HepG2 (cell line): ENCODE data around the gene PRRT1. TPM values are rescaled to one million over a fixed set of nuclear protein-coding genes. Genes with fewer than 3 reads are reported as not detected.

Experiments
- ARID4A ChIP-seq: sonication (generic); formaldehyde crosslinking; IDR thresholded peaks from 2 replicates; pipeline ENCODE4 v1.5.0; 2020; ENCODE audit warnings: mild to moderate bottlenecking, missing genetic modification reagents, borderline replicate concordance
- BCLAF1 ChIP-seq: fragments of 450-650 bp; IDR thresholded peaks from 2 replicates; pipeline ENCODE4 v1.6.1; 2017; ENCODE audit warnings: mild to moderate bottlenecking
- CSRNP1 ChIP-seq: sonication (generic); formaldehyde crosslinking; IDR thresholded peaks from 2 replicates; pipeline ENCODE4 v1.8.1; 2023; ENCODE audit warnings: mild to moderate bottlenecking, missing genetic modification reagents
- EEA1 ChIP-seq: sonication (generic); formaldehyde crosslinking; IDR thresholded peaks from 2 replicates; pipeline ENCODE4 v1.5.1; 2020; ENCODE audit warnings: mild to moderate bottlenecking, missing genetic modification reagents, borderline replicate concordance
- HDAC6 ChIP-seq: fragments of 200-600 bp; sonication (generic); IDR thresholded peaks from 2 replicates; pipeline ENCODE4 v1.7.0; 2017; ENCODE audit warnings: mild to moderate bottlenecking, antibody characterized with exemption, low read length, low read depth
- HMGA1 ChIP-seq: sonication (generic); formaldehyde crosslinking; conservative IDR thresholded peaks from 2 replicates; pipeline ENCODE4 v1.4.0; 2020; ENCODE audit warnings: missing genetic modification reagents
- KMT2B ChIP-seq: IDR thresholded peaks from 2 replicates; pipeline ENCODE4 v1.6.1; 2016; ENCODE audit warnings: missing genetic modification reagents, missing compliant biosample characterization
- POGZ ChIP-seq: sonication (generic); formaldehyde crosslinking; IDR thresholded peaks from 2 replicates; pipeline ENCODE4 v1.4.0; 2020; ENCODE audit warnings: mild to moderate bottlenecking, missing genetic modification reagents
- POLR2AphosphoS5 ChIP-seq: IDR thresholded peaks from 2 replicates; pipeline ENCODE4 v1.6.1; 2012; ENCODE audit warnings: low read depth, low read length
- SIX4 ChIP-seq: sonication (generic); formaldehyde crosslinking; IDR thresholded peaks from 2 replicates; pipeline ENCODE4 v1.4.0; 2020; ENCODE audit warnings: missing genetic modification reagents
- SOX6 ChIP-seq, 2 experiments: fragments of 450-650 bp in 1 of 2; sonication (generic) in 1 of 2; formaldehyde crosslinking in 1 of 2; IDR thresholded peaks; 2 replicates each; pipeline versions ENCODE4 v1.4.0 to v1.6.1; 2017 to 2020; ENCODE audit warnings: antibody characterized with exemption in 1 of 2, mild to moderate bottlenecking in 1 of 2, missing genetic modification reagents in 1 of 2
- TCF7L2 ChIP-seq: IDR thresholded peaks from 2 replicates; pipeline ENCODE4 v1.6.1; 2011; ENCODE audit warnings: mild to moderate bottlenecking, low read depth, low read length, moderate library complexity
- ZMYM2 ChIP-seq: sonication (generic); formaldehyde crosslinking; IDR thresholded peaks from 2 replicates; pipeline ENCODE4 v1.8.0; 2022; ENCODE audit warnings: mild to moderate bottlenecking, missing genetic modification reagents
- ZMYM4 ChIP-seq: sonication (generic); formaldehyde crosslinking; IDR thresholded peaks from 2 replicates; pipeline ENCODE4 v1.8.1; 2023; ENCODE audit warnings: mild to moderate bottlenecking, missing genetic modification reagents
- ZNF496 ChIP-seq: sonication (generic); formaldehyde crosslinking; IDR thresholded peaks from 2 replicates; pipeline ENCODE4 v1.8.1; 2023; ENCODE audit warnings: mild to moderate bottlenecking, moderate library complexity, missing genetic modification reagents; ENCODE audit not compliant: insufficient replicate concordance
- ZNF574 ChIP-seq: sonication (generic); formaldehyde crosslinking; IDR thresholded peaks from 2 replicates; pipeline ENCODE4 v1.4.0; 2020; ENCODE audit warnings: missing genetic modification reagents
- polyA plus RNA-seq, 8 experiments: library from polyadenylated mRNA; depleted of rRNA in 3 of 8; stranded (reverse) in 7 of 8; unstranded in 1 of 8; fragments of >200 nt; fragmentation: Illumina TruSeq in 4 of 8; extraction: Trizol in 4 of 8; gene quantifications; 2 replicates each; pipeline versions ENCODE4 v1.2.1 to v1.2.3, GENCODE V29; 2011 to 2016; ENCODE audit warnings: low read depth in 4 of 8, missing spikeins in 1 of 8, mixed read lengths in 1 of 8; ENCODE audit not compliant: insufficient read depth in 1 of 8
- total RNA-seq, 5 experiments: library from RNA; depleted of rRNA; stranded (reverse); fragments of >200 nt; fragmentation: Illumina TruSeq; extraction: Trizol; gene quantifications; 2 replicates each; pipeline ENCODE4 v1.2.3, GENCODE V29; 2016; ENCODE audit warnings: low read depth in 1 of 5

PRRT1 gene
- total and polyA plus RNA-seq, 2 of the 13 experiments (the other 11 are each of a cell fraction or from before 2014, with no cell fraction given), result 0.64 to 1.4 TPM

GRCh38 chr6:32178547-32179440 is 27.1 kb upstream of the PRRT1 start (continued):
- TF ChIP-seq SOX6 (IDR thresholded peaks at IDR 0.05) (no peak), SOX6 (CRISPR knock-in tag; IDR thresholded peaks at IDR 0.05) (peak; percentile 36; the same call in 1 of the 2 replicates), KMT2B (CRISPR knock-in tag) (no peak), SIX4 (CRISPR knock-in tag) (no peak), CSRNP1 (CRISPR knock-in tag) (no peak), ZMYM2 (no peak), ARID4A (peak; percentile 78), ZNF496 (CRISPR knock-in tag) (no peak), ZNF574 (CRISPR knock-in tag) (no peak), HMGA1 (CRISPR knock-in tag) (no peak), ZMYM4 (peak; percentile 3; the same call in 1 of the 2 replicates), HDAC6 (no peak), EEA1 (CRISPR knock-in tag) (0 out of 2 replicates have a peak, but pooled peaks have one; percentile 35), BCLAF1 (no peak), POLR2AphosphoS5 (no peak), TCF7L2 (no peak), POGZ (CRISPR knock-in tag) (peak; percentile 41; the same call in 1 of the 2 replicates)
